ENCODE results near the gene TADA3. TPM values are rescaled to one million over a fixed set of nuclear protein-coding genes. Genes with fewer than 3 reads are reported as not detected.

TADA3 gene
- total and polyA plus RNA-seq, 3 donors from 2014 or later, result 94.6 to 123 (median 123) TPM

- intact Hi-C loops (cut with DNase I; ENCODE audit: low total_unique reads), result no loop called here
- no peak for DNase-seq
- no peaks in the 10 kb centered on the region for H3K27me3 ChIP-seq
Observed at GRCh38 chr3:9747267-9747666, 45.0 kb downstream of the TADA3 start.

GRCh38 chr3:9746330-9746729 lies 45.9 kb downstream of the TADA3 start:
- 76% methylated on average over 5 of the region's 5 CpGs for WGBS, 2 donors
- TF ChIP-seq POLR2A (IDR thresholded peaks at IDR 0.05) (no peak), CTCF (IDR thresholded peaks at IDR 0.05) (no peak)
- intact Hi-C loops (cut with DNase I; ENCODE audit: low total_unique reads), result no loop called here
- Histone ChIP-seq H3K9me3 (no peaks in the 10 kb centered on the region), H3K36me3 (ENCODE audit: low read depth, missing control alignments) (no peaks in the 10 kb centered on the region), H3K27me3 (no peaks in the 10 kb centered on the region), H3K4me3 (no peak overlapping the region), H3K4me1 (peaks cover 16% of the 10 kb centered on the region), H3K27ac (no peak overlapping the region)
- no peak for DNase-seq

More at GRCh38 chr3:9747267-9747666, 45.0 kb downstream of the TADA3 start:
- TF ChIP-seq POLR2A (IDR thresholded peaks at IDR 0.05), result no peak
- no peak for TF ChIP-seq CTCF (IDR thresholded peaks at IDR 0.05)
- Histone ChIP-seq H3K9me3 (no peaks in the 10 kb centered on the region), H3K27ac (no peak overlapping the region), H3K36me3 (ENCODE audit: low read depth, missing control alignments) (no peaks in the 10 kb centered on the region), H3K4me3 (no peak overlapping the region), H3K4me1 (peaks cover 19% of the 10 kb centered on the region)
- WGBS, 2 donors, result 91 to 94% methylated on average over 8 of the region's 8 CpGs

- WGBS, 2 donors, result 94 to 95% methylated on average over 5 to 12 of the region's 12 CpGs
Observed at GRCh38 chr3:9745521-9745920, 46.8 kb downstream of the TADA3 start.

GRCh38 chr3:9744162-9744561 lies 48.1 kb downstream of the TADA3 start:
- no peaks in the 10 kb centered on the region for H3K27me3 ChIP-seq
- H3K27ac ChIP-seq, result no peak overlapping the region
- no peak for TF ChIP-seq POLR2A (IDR thresholded peaks at IDR 0.05)
- TF ChIP-seq CTCF (IDR thresholded peaks at IDR 0.05), result no peak
- no peaks in the 10 kb centered on the region for H3K36me3 ChIP-seq (ENCODE audit: low read depth, missing control alignments)
- H3K9me3 ChIP-seq, result no peaks in the 10 kb centered on the region
- no peak for DNase-seq
- H3K4me3 ChIP-seq, result no peak overlapping the region
- 95 to 96% methylated on average over 13 of the region's 13 CpGs for WGBS, 2 donors
- H3K4me1 ChIP-seq, result peaks cover 5% of the 10 kb centered on the region
- intact Hi-C loops (cut with DNase I; ENCODE audit: low total_unique reads), result no loop called here

More at GRCh38 chr3:9745521-9745920, 46.8 kb downstream of the TADA3 start:
- Histone ChIP-seq H3K4me3 (no peak overlapping the region), H3K27ac (no peak overlapping the region), H3K36me3 (ENCODE audit: low read depth, missing control alignments) (no peaks in the 10 kb centered on the region), H3K27me3 (no peaks in the 10 kb centered on the region), H3K9me3 (no peaks in the 10 kb centered on the region), H3K4me1 (peaks cover 8% of the 10 kb centered on the region)
- no peak for DNase-seq
- intact Hi-C loops (cut with DNase I; ENCODE audit: low total_unique reads), result no loop called here
- TF ChIP-seq CTCF (IDR thresholded peaks at IDR 0.05), result no peak
- TF ChIP-seq POLR2A (IDR thresholded peaks at IDR 0.05), result no peak

- intact Hi-C loops (cut with DNase I; ENCODE audit: low total_unique reads), result no loop called here
- Histone ChIP-seq H3K4me1 (no peaks in the 10 kb centered on the region), H3K9me3 (no peaks in the 10 kb centered on the region), H3K36me3 (ENCODE audit: low read depth, missing control alignments) (no peaks in the 10 kb centered on the region), H3K27me3 (no peaks in the 10 kb centered on the region), H3K27ac (no peak overlapping the region), H3K4me3 (no peak overlapping the region)
- TF ChIP-seq POLR2A (IDR thresholded peaks at IDR 0.05), result no peak
- TF ChIP-seq CTCF (IDR thresholded peaks at IDR 0.05), result no peak
- no peak for DNase-seq
- WGBS, 2 donors, result 96 to 98% methylated on average over 14 to 18 of the region's 18 CpGs
Observed at GRCh38 chr3:9743548-9743947, 48.7 kb downstream of the TADA3 start.
